H1 (cell line): ENCODE measurements around the gene LAD1. TPM values are rescaled to one million over a fixed set of nuclear protein-coding genes. Genes with fewer than 3 reads are reported as not detected.

ENCODE experiments used
- CBX8 ChIP-seq: fragments of 300-800, 300-1000 bp; sonication (generic); IDR thresholded peaks from 2 replicates; pipeline ENCODE4 v1.7.1; 2016; ENCODE audit warnings: low read depth, low read length, borderline replicate concordance
- KDM5A ChIP-seq: fragments of 200-600 bp; IDR thresholded peaks from 2 replicates; pipeline ENCODE4 v1.7.1; 2012; ENCODE audit warnings: mild to moderate bottlenecking, low read length, inconsistent platforms, mixed read lengths
- POLR2AphosphoS5 ChIP-seq: IDR thresholded peaks from 2 replicates; pipeline ENCODE4 v1.6.1; 2011; ENCODE audit warnings: low read depth, low read length
- RAD21 ChIP-seq, 2 experiments: IDR thresholded peaks in 1 of 2; conservative IDR thresholded peaks in 1 of 2; 2 replicates each; pipeline ENCODE4 v1.6.1; 2011; ENCODE audit warnings: low read depth in 2 of 2, low read length in 2 of 2, improper control_type of control experiment in 1 of 2, inconsistent platforms in 1 of 2, mild to moderate bottlenecking in 1 of 2, moderate library complexity in 1 of 2
- RNF2 ChIP-seq: fragments of 200-900, 300-1000 bp; sonication (generic); IDR thresholded peaks from 2 replicates; pipeline ENCODE4 v1.7.1; 2016; ENCODE audit warnings: borderline replicate concordance, low read depth, mild to moderate bottlenecking, antibody characterized with exemption, low read length; ENCODE audit not compliant: poor library complexity, severe bottlenecking; ENCODE audit errors: missing control alignments
- SAP30 ChIP-seq: fragments of 300-600 bp; sonication (generic); IDR thresholded peaks from 2 replicates; pipeline ENCODE4 v1.7.1; 2012; ENCODE audit warnings: low read length, moderate library complexity, mild to moderate bottlenecking, inconsistent platforms; ENCODE audit not compliant: insufficient read depth, insufficient replicate concordance
- SUZ12 ChIP-seq: fragments of 200-600 bp; sonication (generic); IDR thresholded peaks from 2 replicates; pipeline ENCODE4 v1.6.1; 2012; ENCODE audit warnings: mild to moderate bottlenecking, inconsistent platforms, low read length, moderate library complexity, mixed read lengths
- TCF12 ChIP-seq: IDR thresholded peaks from 2 replicates; pipeline ENCODE4 v1.6.1; 2011; ENCODE audit warnings: low read depth, mild to moderate bottlenecking, low read length
- polyA plus RNA-seq, 7 experiments: library from polyadenylated mRNA; depleted of rRNA in 3 of 7; stranded (reverse) in 5 of 7; unstranded in 2 of 7; fragments of >200 nt in 5 of 7; fragments of 200-250 nt in 2 of 7; gene quantifications; 1 replicate in 5 of 7; 2 replicates in 1 of 7; 4 replicates in 1 of 7; pipeline versions ENCODE4 v1.2.1 to v1.2.3, GENCODE V29; 2011 to 2013; ENCODE audit warnings: missing spikeins in 2 of 7, mixed read lengths in 2 of 7
- total RNA-seq: library from RNA; stranded (reverse); fragmentation: NEBNext Ultra II Directional; extraction: Animal tissue kit (Norgen Biotek cat#: 25700); gene quantifications from 2 replicates; pipeline ENCODE4 v1.2.1, GENCODE V29; 2021
- TF ChIP-seq, protein P1 (sequence below), 3 experiments: IDR thresholded peaks; 1 replicate in 2 of 3; 2 replicates in 1 of 3; pipeline versions ENCODE4 v1.5.1 to v1.6.1; 2011; ENCODE audit warnings: low read length in 3 of 3, mild to moderate bottlenecking in 3 of 3, inconsistent platforms in 2 of 3, low read depth in 1 of 3, moderate library complexity in 1 of 3; ENCODE audit not compliant: insufficient read depth in 1 of 3; ENCODE audit errors: control extremely low read depth in 1 of 3

LAD1 gene
- total and polyA plus RNA-seq, 2 of the 8 experiments (the other 6 are each of a cell fraction or from before 2014, with no cell fraction given), result 9.3 to 32.8 TPM

DNA sequence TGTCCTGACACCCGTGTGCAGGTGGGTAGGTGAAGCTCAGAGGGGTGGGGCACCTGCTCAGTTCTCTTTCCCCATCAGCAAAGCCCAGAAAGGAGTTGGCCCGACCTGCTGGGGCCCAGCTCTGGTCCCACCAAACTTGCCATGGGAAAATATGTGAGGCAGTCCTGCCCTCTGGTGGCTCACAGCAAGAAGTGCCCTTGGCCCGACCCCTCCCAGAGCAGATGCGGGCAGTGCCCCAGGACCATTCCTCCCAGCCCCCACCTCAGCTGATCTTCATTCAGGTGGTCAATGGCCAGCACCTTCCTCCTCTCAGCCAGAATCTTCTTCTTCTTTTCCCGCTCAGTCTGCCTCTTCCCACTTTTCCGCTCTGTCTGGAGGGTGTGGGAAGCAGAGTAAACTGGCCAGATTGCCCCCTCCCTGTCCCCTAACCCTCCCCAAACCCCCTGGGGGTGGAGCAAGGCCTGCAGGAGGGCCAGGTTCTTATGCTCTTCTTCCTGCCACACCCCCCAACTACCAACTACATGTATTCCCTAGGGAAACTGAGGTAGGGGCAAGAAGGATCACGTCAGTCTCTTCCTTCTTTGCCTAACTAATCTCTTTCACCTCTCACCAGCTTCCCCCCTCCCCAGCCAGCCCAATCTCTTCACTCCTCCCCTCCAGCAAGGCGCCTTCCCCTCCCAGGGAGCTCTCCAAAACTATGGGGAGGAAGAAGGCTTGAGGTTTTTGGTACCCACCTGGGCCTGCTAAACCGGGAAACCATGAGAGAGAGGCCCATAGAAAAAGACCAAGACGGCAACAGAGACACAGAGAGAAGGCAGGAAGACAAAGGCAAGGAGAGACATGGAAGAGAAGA, 37.2 kb downstream of the LAD1 start (continued):
- TF ChIP-seq RNF2 (no peak), KDM5A (no peak), RAD21 (IDR thresholded peaks at IDR 0.05 in 1 of 2, conservative IDR thresholded peaks at IDR 0.05 in 1 of 2; ENCODE audit: low read depth in 2 of 2, low read length in 2 of 2) (peak; percentile 98), POLR2AphosphoS5 (no peak), TCF12 (no peak), CBX8 (no peak), SUZ12 (no peak), SAP30 (no peak)
- TF ChIP-seq, protein P1, sequence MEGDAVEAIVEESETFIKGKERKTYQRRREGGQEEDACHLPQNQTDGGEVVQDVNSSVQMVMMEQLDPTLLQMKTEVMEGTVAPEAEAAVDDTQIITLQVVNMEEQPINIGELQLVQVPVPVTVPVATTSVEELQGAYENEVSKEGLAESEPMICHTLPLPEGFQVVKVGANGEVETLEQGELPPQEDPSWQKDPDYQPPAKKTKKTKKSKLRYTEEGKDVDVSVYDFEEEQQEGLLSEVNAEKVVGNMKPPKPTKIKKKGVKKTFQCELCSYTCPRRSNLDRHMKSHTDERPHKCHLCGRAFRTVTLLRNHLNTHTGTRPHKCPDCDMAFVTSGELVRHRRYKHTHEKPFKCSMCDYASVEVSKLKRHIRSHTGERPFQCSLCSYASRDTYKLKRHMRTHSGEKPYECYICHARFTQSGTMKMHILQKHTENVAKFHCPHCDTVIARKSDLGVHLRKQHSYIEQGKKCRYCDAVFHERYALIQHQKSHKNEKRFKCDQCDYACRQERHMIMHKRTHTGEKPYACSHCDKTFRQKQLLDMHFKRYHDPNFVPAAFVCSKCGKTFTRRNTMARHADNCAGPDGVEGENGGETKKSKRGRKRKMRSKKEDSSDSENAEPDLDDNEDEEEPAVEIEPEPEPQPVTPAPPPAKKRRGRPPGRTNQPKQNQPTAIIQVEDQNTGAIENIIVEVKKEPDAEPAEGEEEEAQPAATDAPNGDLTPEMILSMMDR (IDR thresholded peaks at IDR 0.05; ENCODE audit: control extremely low read depth in 1 of 3, insufficient read depth in 1 of 3, low read depth in 1 of 3, low read length in 3 of 3), result peak; percentile 94 to 96 (median 95)
